HCT116 (cell line): ENCODE data around the gene DHCR24. TPM values are rescaled to one million over a fixed set of nuclear protein-coding genes. Genes with fewer than 3 reads are reported as not detected.

Experiments
- ATAC-seq: fragments of 200-7000 bp; cut with Tn5 transposase; 2 replicates; pipeline ENCODE4 v1.9.1; 2020; ENCODE audit warnings: mild to moderate bottlenecking, moderate library complexity
- BruUV-seq: library from RNA; stranded (reverse); fragments of 400-500 nt; replicated peaks from 2 replicates; lab custom pipeline; 2021; lab: Mats Ljungman, UMichigan
- CTCF ChIA-PET: fragments of 300-600 bp; sonication (Branson Sonifier 250); formaldehyde crosslinking; loops from one replicate; lab custom pipeline; 2021; ENCODE audit warnings: antibody characterized with exemption; lab: Charles Lee
- POLR2A ChIA-PET: fragments of 300-600, 350-600 bp; sonication (Branson Sonifier 250); formaldehyde crosslinking; loops from one replicate; lab custom pipeline; 2021; ENCODE audit warnings: antibody characterized with exemption; lab: Charles Lee
- RAD21 ChIA-PET, 2 experiments: fragments of 300-600 bp; sonication (Branson Sonifier 250); formaldehyde crosslinking; loops; one replicate each; lab custom pipeline; 2023; ENCODE audit warnings: low total read pairs in 2 of 2; ENCODE audit not compliant: uncharacterized antibody in 2 of 2, unreplicated experiment in 2 of 2, low non-redundant PET in 1 of 2; lab: Charles Lee
- DNase-seq: peaks from one replicate; pipeline ENCODE4 v3.0.0-alpha.2; 2010; ENCODE audit warnings: low read depth, low spot score
- H2AFZ ChIP-seq: fragments of 200-600 bp; shearing (Covaris generic), sonication (generic); 2 replicates; pipeline ENCODE4 v1.6.1; 2017; ENCODE audit warnings: low read depth, mixed run types, mixed read lengths, antibody characterized with exemption, low read length; ENCODE audit not compliant: poor library complexity, severe bottlenecking
- H3K27ac ChIP-seq: 2 replicates; pipeline ENCODE4 v1.5.1; 2012; ENCODE audit warnings: low read depth, low read length
- H3K27me3 ChIP-seq: fragments of 200-600 bp; sonication (generic); 2 replicates; pipeline ENCODE4 v1.6.1; 2016; ENCODE audit warnings: mixed run types, low read length, mixed read lengths; ENCODE audit not compliant: insufficient read depth
- H3K36me3 ChIP-seq, 2 experiments: fragments of 200-500 bp in 1 of 2; fragments of 200-600 bp in 1 of 2; sonication (Bioruptor generic) in 1 of 2; sonication (generic) in 1 of 2; 2 replicates each; pipeline versions ENCODE4 v1.5.1 to v1.6.1; 2014 to 2016; ENCODE audit warnings: low read length in 2 of 2, inconsistent platforms in 1 of 2, mixed read lengths in 1 of 2, mixed run types in 1 of 2; ENCODE audit not compliant: insufficient read depth in 2 of 2, control insufficient read depth in 1 of 2
- H3K4me1 ChIP-seq, 2 experiments: fragments of 200-600 bp in 1 of 2; sonication (generic) in 1 of 2; 2 replicates each; pipeline versions ENCODE4 v1.5.1 to v1.6.1; 2012 to 2017; ENCODE audit warnings: low read length in 2 of 2, inconsistent platforms in 1 of 2, mild to moderate bottlenecking in 1 of 2, mixed read lengths in 1 of 2, mixed run types in 1 of 2, moderate library complexity in 1 of 2; ENCODE audit not compliant: insufficient read depth in 2 of 2, control insufficient read depth in 1 of 2
- H3K4me2 ChIP-seq: fragments of 200-600 bp; sonication (generic); 2 replicates; pipeline ENCODE4 v1.6.1; 2017; ENCODE audit warnings: mixed run types, low read length, mixed read lengths
- H3K4me3 ChIP-seq, 2 experiments: fragments of 200-600 bp in 1 of 2; sonication (generic) in 1 of 2; replicated peaks in 1 of 2; 2 replicates each; pipeline ENCODE4 v1.5.1; 2011 to 2016; ENCODE audit warnings: low read length in 2 of 2, control low read depth in 1 of 2, low read depth in 1 of 2, mild to moderate bottlenecking in 1 of 2, mixed read lengths in 1 of 2, mixed run types in 1 of 2
- H3K79me2 ChIP-seq: fragments of 200-600 bp; sonication (generic); 2 replicates; pipeline ENCODE4 v1.6.1; 2017; ENCODE audit warnings: mild to moderate bottlenecking, mixed run types, low read length, moderate library complexity, mixed read lengths; ENCODE audit not compliant: insufficient read depth
- H3K9ac ChIP-seq: fragments of 200-600 bp; sonication (generic); 2 replicates; pipeline ENCODE4 v1.6.1; 2016; ENCODE audit warnings: low read length, mixed read lengths
- H3K9me2 ChIP-seq: fragments of 200-600 bp; sonication (generic), shearing (Covaris generic); 2 replicates; pipeline ENCODE4 v1.6.1; 2017; ENCODE audit warnings: mixed run types, mild to moderate bottlenecking, moderate library complexity; ENCODE audit not compliant: insufficient read depth
- H3K9me3 ChIP-seq, 2 experiments: fragments of 200-500 bp in 1 of 2; fragments of 200-600 bp in 1 of 2; sonication (Bioruptor generic) in 1 of 2; sonication (generic) in 1 of 2; 2 replicates each; pipeline ENCODE4 v1.6.1; 2014 to 2017; ENCODE audit warnings: low read length in 2 of 2, mixed read lengths in 2 of 2, inconsistent platforms in 1 of 2, low read depth in 1 of 2, mild to moderate bottlenecking in 1 of 2, mixed run types in 1 of 2, moderate library complexity in 1 of 2; ENCODE audit not compliant: control insufficient read depth in 1 of 2, insufficient read depth in 1 of 2
- H4K20me1 ChIP-seq: fragments of 200-600 bp; sonication (generic), shearing (Covaris generic); 2 replicates; pipeline ENCODE4 v1.6.1; 2017; ENCODE audit warnings: mixed run types, mild to moderate bottlenecking, moderate library complexity; ENCODE audit not compliant: insufficient read depth
- CEBPB ChIP-seq: IDR thresholded peaks from 2 replicates; pipeline ENCODE4 v1.6.1; 2012; ENCODE audit warnings: low read depth
- EGR1 ChIP-seq: IDR thresholded peaks from 2 replicates; pipeline ENCODE4 v1.6.1; 2012; ENCODE audit warnings: low read depth
- ELF1 ChIP-seq: IDR thresholded peaks from 2 replicates; pipeline ENCODE4 v1.6.1; 2012; ENCODE audit warnings: low read depth, borderline replicate concordance
- EZH2 ChIP-seq: fragments of 200-600 bp; sonication (generic); IDR thresholded peaks from 2 replicates; pipeline ENCODE4 v1.6.1; 2017; ENCODE audit warnings: antibody characterized with exemption, mixed run types
- EZH2phosphoT487 ChIP-seq: fragments of 200-600 bp; IDR thresholded peaks from 2 replicates; pipeline ENCODE4 v1.6.1; 2018; ENCODE audit warnings: antibody characterized with exemption, borderline replicate concordance
- FOSL1 ChIP-seq: IDR thresholded peaks from 2 replicates; pipeline ENCODE4 v1.6.1; 2012; ENCODE audit warnings: low read depth
- JUND ChIP-seq: IDR thresholded peaks from 2 replicates; pipeline ENCODE4 v1.6.1; 2012
- POLR2A ChIP-seq: IDR thresholded peaks from 2 replicates; pipeline ENCODE4 v1.7.0; 2011; ENCODE audit warnings: borderline replicate concordance; ENCODE audit not compliant: insufficient read depth, insufficient read length; ENCODE audit errors: extremely low read depth
- POLR2AphosphoS5 ChIP-seq: IDR thresholded peaks from 2 replicates; pipeline ENCODE4 v1.6.1; 2011; ENCODE audit warnings: mild to moderate bottlenecking, low read depth, low read length, moderate library complexity
- RAD21 ChIP-seq: IDR thresholded peaks from 2 replicates; pipeline ENCODE4 v1.6.1; 2012; ENCODE audit warnings: low read depth, mild to moderate bottlenecking
- SP1 ChIP-seq: IDR thresholded peaks from 2 replicates; pipeline ENCODE4 v1.6.1; 2012; ENCODE audit warnings: low read depth
- SRF ChIP-seq: IDR thresholded peaks from 2 replicates; pipeline ENCODE4 v1.6.1; 2012; ENCODE audit warnings: low read depth
- TCF7L2 ChIP-seq: IDR thresholded peaks from 2 replicates; pipeline ENCODE4 v1.7.0; 2011; ENCODE audit warnings: borderline replicate concordance, inconsistent platforms; ENCODE audit not compliant: insufficient read depth, insufficient read length; ENCODE audit errors: extremely low read depth
- YY1 ChIP-seq: IDR thresholded peaks from 2 replicates; pipeline ENCODE4 v1.6.1; 2011; ENCODE audit warnings: low read length, low read depth, moderate library complexity, mild to moderate bottlenecking; ENCODE audit not compliant: insufficient replicate concordance; ENCODE audit errors: extremely low read depth
- ZFX ChIP-seq: fragments of 450-650 bp; IDR thresholded peaks from 2 replicates; pipeline ENCODE4 v1.6.1; 2017
- intact Hi-C: fragments of 100-400 bp; cut with micrococcal nuclease; formaldehyde crosslinking; loops from 2 replicates; pipeline ENCODE4 v1.10.0; 2022
- total RNA-seq: library from RNA; stranded (reverse); gene quantifications from one replicate; pipeline ENCODE4 v1.2.1, GENCODE V29; 2021; ENCODE audit not compliant: unreplicated experiment
- TF ChIP-seq, protein P1 (sequence below): IDR thresholded peaks from 2 replicates; pipeline ENCODE4 v1.6.1; 2012
- TF ChIP-seq, protein P2 (sequence below): IDR thresholded peaks from 2 replicates; pipeline ENCODE4 v1.6.1; 2011; ENCODE audit warnings: mild to moderate bottlenecking, low read length, moderate library complexity; ENCODE audit not compliant: insufficient replicate concordance; ENCODE audit errors: extremely low read depth
- TF ChIP-seq, protein P3 (sequence below): IDR thresholded peaks from 2 replicates; pipeline ENCODE4 v1.6.1; 2012

The DHCR24 gene
- total RNA-seq, 1 experiment from 2014 or later, result 132 TPM

DNA sequence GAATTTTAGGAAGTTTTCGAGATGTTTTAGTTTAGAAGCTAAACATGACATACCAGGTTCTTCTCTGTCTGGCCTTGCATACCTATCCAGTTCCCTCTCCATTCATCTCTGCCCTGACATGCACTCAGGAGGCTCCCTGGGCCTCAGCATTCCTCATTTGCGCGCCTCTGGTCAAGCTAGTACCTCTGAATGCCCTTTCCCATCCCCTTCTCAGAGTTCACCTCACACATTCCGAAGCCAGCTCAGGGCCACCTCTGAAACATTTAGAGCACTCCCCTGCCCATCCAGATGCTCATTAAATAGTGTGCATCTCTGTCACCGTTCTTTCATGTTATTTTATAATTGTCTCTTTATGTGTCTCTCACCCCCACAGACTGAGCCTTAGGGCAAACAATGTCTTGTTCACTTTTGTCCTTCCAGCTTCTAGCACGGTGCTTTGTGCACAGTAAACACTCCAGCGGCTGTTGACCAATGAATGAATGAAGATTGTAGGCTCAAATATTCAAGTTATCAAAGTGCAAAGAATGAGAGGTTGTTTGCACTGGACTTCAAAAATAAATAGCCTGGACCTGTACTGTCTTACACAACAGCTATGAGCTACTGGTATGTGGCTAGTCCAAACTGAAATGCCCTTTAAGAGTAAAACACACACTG, 1.2 kb upstream of the DHCR24 start:
- Histone ChIP-seq H3K27ac (no peak overlapping the region; the same call in 1 of the 2 replicates), H3K79me2 (peaks cover 33% of the 10 kb centered on the region), H2AFZ (no peak overlapping the region), H3K9ac (peak overlapping the region; percentile 71; the same call in 1 of the 2 replicates), H3K4me1 (peaks cover 10 to 39% of the 10 kb centered on the region in 2 experiments; a peak in 3 of 4 replicates), H3K4me2 (peak overlapping the region; percentile 77), H3K9me2 (no peaks in the 10 kb centered on the region), H3K27me3 (no peaks in the 10 kb centered on the region), H3K9me3 (no peaks in the 10 kb centered on the region), H3K4me3 (peak overlapping the region; percentile 85 to 93), H4K20me1 (no peaks in the 10 kb centered on the region), H3K36me3 (peaks cover 0 to 13% of the 10 kb centered on the region in 2 experiments; a peak in 1 of 4 replicates)
- no peak for TF ChIP-seq POLR2AphosphoS5
- TF ChIP-seq RAD21, result no peak
- no peak for TF ChIP-seq CEBPB
- no peak for TF ChIP-seq EGR1
- RAD21 ChIA-PET, result no interaction called here
- no peak for ATAC-seq
- POLR2A ChIA-PET, result no interaction called here
- no peak for DNase-seq
- intact Hi-C loops, result no loop called here
- CTCF ChIA-PET, result interaction anchor here (2.8 kb wide), 1 partner anchor 134 kb away, joined by 13 read pairs; no protein-coding TSS in a partner anchor
- no TSS peak for BruUV-seq

DNA sequence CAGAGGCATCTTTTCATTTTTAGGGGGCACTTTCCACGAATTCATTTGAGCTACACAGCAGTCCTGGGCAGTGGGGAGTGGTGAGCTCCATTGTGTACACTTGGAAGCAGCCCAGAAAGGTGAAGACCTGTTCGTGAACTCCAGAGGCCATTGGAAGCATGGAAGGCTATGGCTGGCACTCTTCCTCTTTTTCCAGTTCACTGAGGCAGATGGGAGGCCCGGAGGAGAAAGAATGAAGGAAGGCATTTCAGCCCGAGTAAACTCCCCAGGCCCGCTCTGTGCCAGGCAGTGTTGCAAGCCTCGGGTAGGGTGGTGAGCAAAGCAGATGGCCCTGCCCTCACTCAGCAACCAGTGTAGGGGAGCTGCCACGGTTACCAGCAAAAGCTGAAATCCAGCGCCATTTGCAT, 673 bp upstream of the DHCR24 start:
- intact Hi-C loops, result no loop called here
- peak overlapping the region; percentile 77 for H3K4me2 ChIP-seq
- TSS peak; percentile 57 for BruUV-seq
- DNase-seq (no peak), ATAC-seq (no peak; the same call in 1 of the 2 replicates)
- peak overlapping the region; percentile 93 for H3K27ac ChIP-seq
- H3K36me3 ChIP-seq, result peaks cover 1 to 13% of the 10 kb centered on the region in 2 experiments; a peak in 2 of 4 replicates
- H4K20me1 ChIP-seq, result no peaks in the 10 kb centered on the region
- peak overlapping the region; percentile 42 for H2AFZ ChIP-seq
- peaks cover 10 to 45% of the 10 kb centered on the region in 2 experiments; a peak in 3 of 4 replicates for H3K4me1 ChIP-seq
- no peaks in the 10 kb centered on the region for H3K9me3 ChIP-seq
- peak overlapping the region; percentile 85 to 93 for H3K4me3 ChIP-seq
- TF ChIP-seq YY1, result no peak
- TF ChIP-seq ELF1, result no peak
- TF ChIP-seq FOSL1, result no peak
- TF ChIP-seq ZFX, result no peak
- TF ChIP-seq SRF, result no peak
- TF ChIP-seq JUND, result no peak
- TF ChIP-seq SP1, result no peak
- no peak for TF ChIP-seq POLR2A
- no peak for TF ChIP-seq EZH2phosphoT487
- no peak for TF ChIP-seq CEBPB
- TF ChIP-seq, protein P1, sequence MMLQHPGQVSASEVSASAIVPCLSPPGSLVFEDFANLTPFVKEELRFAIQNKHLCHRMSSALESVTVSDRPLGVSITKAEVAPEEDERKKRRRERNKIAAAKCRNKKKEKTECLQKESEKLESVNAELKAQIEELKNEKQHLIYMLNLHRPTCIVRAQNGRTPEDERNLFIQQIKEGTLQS, result no peak
- TF ChIP-seq TCF7L2, result no peak
- TF ChIP-seq, protein P2, sequence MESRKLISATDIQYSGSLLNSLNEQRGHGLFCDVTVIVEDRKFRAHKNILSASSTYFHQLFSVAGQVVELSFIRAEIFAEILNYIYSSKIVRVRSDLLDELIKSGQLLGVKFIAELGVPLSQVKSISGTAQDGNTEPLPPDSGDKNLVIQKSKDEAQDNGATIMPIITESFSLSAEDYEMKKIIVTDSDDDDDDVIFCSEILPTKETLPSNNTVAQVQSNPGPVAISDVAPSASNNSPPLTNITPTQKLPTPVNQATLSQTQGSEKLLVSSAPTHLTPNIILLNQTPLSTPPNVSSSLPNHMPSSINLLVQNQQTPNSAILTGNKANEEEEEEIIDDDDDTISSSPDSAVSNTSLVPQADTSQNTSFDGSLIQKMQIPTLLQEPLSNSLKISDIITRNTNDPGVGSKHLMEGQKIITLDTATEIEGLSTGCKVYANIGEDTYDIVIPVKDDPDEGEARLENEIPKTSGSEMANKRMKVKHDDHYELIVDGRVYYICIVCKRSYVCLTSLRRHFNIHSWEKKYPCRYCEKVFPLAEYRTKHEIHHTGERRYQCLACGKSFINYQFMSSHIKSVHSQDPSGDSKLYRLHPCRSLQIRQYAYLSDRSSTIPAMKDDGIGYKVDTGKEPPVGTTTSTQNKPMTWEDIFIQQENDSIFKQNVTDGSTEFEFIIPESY, result no peak
- TF ChIP-seq, protein P3, sequence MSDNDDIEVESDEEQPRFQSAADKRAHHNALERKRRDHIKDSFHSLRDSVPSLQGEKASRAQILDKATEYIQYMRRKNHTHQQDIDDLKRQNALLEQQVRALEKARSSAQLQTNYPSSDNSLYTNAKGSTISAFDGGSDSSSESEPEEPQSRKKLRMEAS, result no peak
- no peak for TF ChIP-seq POLR2AphosphoS5
- TF ChIP-seq EZH2, result no peak
- TF ChIP-seq, all 23 proteins: peak for 0
- Histone ChIP-seq H3K9ac (peak overlapping the region; percentile 71), H3K9me2 (no peaks in the 10 kb centered on the region), H3K79me2 (peaks cover 38% of the 10 kb centered on the region), H3K27me3 (no peaks in the 10 kb centered on the region)
- CTCF ChIA-PET, result interaction anchor here (1.3 to 2.8 kb wide), 3 partner anchors 30 to 135 kb away, joined by 3 to 13 read pairs (median 5); no protein-coding TSS in a partner anchor
- RAD21 ChIA-PET, result no interaction called here
- POLR2A ChIA-PET, result no interaction called here
